Type B pancreatic cell (in vitro differentiated cells): ENCODE data around the gene TMEM108. TPM values are rescaled to one million over a fixed set of nuclear protein-coding genes. Genes with fewer than 3 reads are reported as not detected.

ENCODE experiments used
- DNase-seq: peaks from one replicate; pipeline ENCODE4 v3.0.0; 2021; ENCODE audit warnings: mixed read lengths; ENCODE audit not compliant: unreplicated experiment; ENCODE audit errors: extremely low spot score
- H3K27ac Mint-ChIP-seq: 2 replicates; pipeline ENCODE4 v1.8.0; 2021; ENCODE audit warnings: mild to moderate bottlenecking, mixed read lengths
- H3K27me3 Mint-ChIP-seq: 2 replicates; pipeline ENCODE4 v1.8.0; 2021; ENCODE audit warnings: mixed read lengths
- H3K36me3 Mint-ChIP-seq: 2 replicates; pipeline ENCODE4 v1.8.0; 2021; ENCODE audit warnings: mixed read lengths
- H3K4me1 Mint-ChIP-seq: one replicate; pipeline ENCODE4 v1.8.0; 2021; ENCODE audit warnings: mixed read lengths; ENCODE audit not compliant: unreplicated experiment
- H3K4me3 Mint-ChIP-seq: 2 replicates; pipeline ENCODE4 v1.8.0; 2021; ENCODE audit warnings: mild to moderate bottlenecking, mixed read lengths
- H3K9me3 Mint-ChIP-seq: 2 replicates; pipeline ENCODE4 v1.8.0; 2021; ENCODE audit warnings: mixed read lengths
- CTCF ChIP-seq: fragments of 200-600 bp; sonication (generic); conservative IDR thresholded peaks from 2 replicates; pipeline ENCODE4 v1.5.0; 2021; ENCODE audit warnings: antibody characterized with exemption, mild to moderate bottlenecking
- total RNA-seq: library from RNA; stranded (reverse); gene quantifications from 2 replicates; pipeline ENCODE4 v1.2.1, GENCODE V29; 2021; ENCODE audit warnings: low replicate concordance

Gene TMEM108
- total RNA-seq, 1 donor from 2014 or later = 7.4 TPM

- Mint-ChIP-seq H3K36me3 (no peaks in the 10 kb centered on the region), H3K4me3 (no peak overlapping the region), H3K27me3 (no peaks in the 10 kb centered on the region), H3K4me1 (no peaks in the 10 kb centered on the region), H3K9me3 (no peaks in the 10 kb centered on the region), H3K27ac (no peak overlapping the region)
- no peak for DNase-seq
- no peak for TF ChIP-seq CTCF
Measured at GRCh38 chr3:133280586-133280985, 242.4 kb downstream of the TMEM108 start.

- no peak for DNase-seq
- no peaks in the 10 kb centered on the region for H3K36me3 Mint-ChIP-seq
- H3K4me3 Mint-ChIP-seq = no peak overlapping the region
- H3K9me3 Mint-ChIP-seq = no peaks in the 10 kb centered on the region
- H3K27me3 Mint-ChIP-seq = no peaks in the 10 kb centered on the region
- H3K27ac Mint-ChIP-seq = no peak overlapping the region
- no peaks in the 10 kb centered on the region for H3K4me1 Mint-ChIP-seq
- no peak for TF ChIP-seq CTCF
Measured at GRCh38 chr3:133282236-133282635, 244.0 kb downstream of the TMEM108 start.

- Mint-ChIP-seq H3K36me3 (no peaks in the 10 kb centered on the region), H3K4me1 (no peaks in the 10 kb centered on the region), H3K27ac (no peak overlapping the region), H3K4me3 (no peak overlapping the region), H3K27me3 (no peaks in the 10 kb centered on the region), H3K9me3 (no peaks in the 10 kb centered on the region)
- no peak for TF ChIP-seq CTCF
- DNase-seq = no peak
Measured at GRCh38 chr3:133283958-133284807, 246.0 kb downstream of the TMEM108 start.

- no peaks in the 10 kb centered on the region for H3K36me3 Mint-ChIP-seq
- no peak overlapping the region for H3K4me3 Mint-ChIP-seq
- no peak for TF ChIP-seq CTCF
- no peaks in the 10 kb centered on the region for H3K4me1 Mint-ChIP-seq
- H3K9me3 Mint-ChIP-seq = no peaks in the 10 kb centered on the region
- no peaks in the 10 kb centered on the region for H3K27me3 Mint-ChIP-seq
- H3K27ac Mint-ChIP-seq = no peak overlapping the region
- DNase-seq = no peak
Measured at GRCh38 chr3:133289322-133289721, 251.1 kb downstream of the TMEM108 start.

- Mint-ChIP-seq H3K27ac (no peak overlapping the region), H3K36me3 (no peaks in the 10 kb centered on the region), H3K27me3 (no peaks in the 10 kb centered on the region), H3K9me3 (no peaks in the 10 kb centered on the region), H3K4me3 (no peak overlapping the region), H3K4me1 (no peaks in the 10 kb centered on the region)
- no peak for DNase-seq
- no peak for TF ChIP-seq CTCF
Measured at GRCh38 chr3:133292296-133292695, 254.1 kb downstream of the TMEM108 start.
